Tibial artery (tissue), 4 donors: ENCODE data around the gene ASCL2.

Source experiments
- DNase-seq, 2 donors: peaks; one replicate each; pipeline ENCODE4 v3.0.0-alpha.2; 2019
- H3K27ac ChIP-seq, 2 donors: fragments of 200-600 bp; sonication (generic) in 1 of 2; 1 replicate in 1 of 2; 2 replicates in 1 of 2; pipeline ENCODE4 v1.5.1; 2018 to 2019; ENCODE audit warnings: mild to moderate bottlenecking in 1 of 2
- H3K27me3 ChIP-seq, 2 donors: fragments of 200-600 bp; sonication (generic) in 1 of 2; one replicate each; pipeline versions ENCODE4 v1.5.1 to v1.6.0; 2016 to 2019
- H3K36me3 ChIP-seq, 3 donors: fragments of 200-600 bp; sonication (generic) in 2 of 3; one replicate each; pipeline ENCODE4 v1.5.1; 2016 to 2019; ENCODE audit warnings: mild to moderate bottlenecking in 2 of 3
- H3K4me1 ChIP-seq, 4 donors: fragments of 200-600 bp; sonication (generic) in 2 of 4; 1 replicate in 3 of 4; 2 replicates in 1 of 4; pipeline ENCODE4 v1.5.1; 2016 to 2019
- H3K4me3 ChIP-seq, 2 donors: fragments of 200-600 bp; sonication (generic) in 1 of 2; 1 replicate in 1 of 2; 2 replicates in 1 of 2; pipeline ENCODE4 v1.5.1; 2018 to 2019; ENCODE audit warnings: mild to moderate bottlenecking in 2 of 2
- H3K9me3 ChIP-seq, 3 donors: fragments of 200-600 bp; sonication (generic) in 1 of 3; one replicate each; pipeline ENCODE4 v1.5.1; 2016 to 2019
- intact Hi-C: fragments of 100-400 bp; cut with DNase I; formaldehyde crosslinking; loops from one replicate; pipeline ENCODE4 v1.15.0; 2023; ENCODE audit warnings: low total_unique reads
- TF ChIP-seq, protein P1 (sequence below), 2 experiments: fragments of 200-600 bp in 1 of 2; fragments of 450-650 bp in 1 of 2; IDR thresholded peaks; one replicate each; pipeline ENCODE4 v1.5.1; 2017 to 2019; ENCODE audit warnings: antibody characterized with exemption in 2 of 2, mild to moderate bottlenecking in 1 of 2, moderate library complexity in 1 of 2

The ASCL2 gene

DNA sequence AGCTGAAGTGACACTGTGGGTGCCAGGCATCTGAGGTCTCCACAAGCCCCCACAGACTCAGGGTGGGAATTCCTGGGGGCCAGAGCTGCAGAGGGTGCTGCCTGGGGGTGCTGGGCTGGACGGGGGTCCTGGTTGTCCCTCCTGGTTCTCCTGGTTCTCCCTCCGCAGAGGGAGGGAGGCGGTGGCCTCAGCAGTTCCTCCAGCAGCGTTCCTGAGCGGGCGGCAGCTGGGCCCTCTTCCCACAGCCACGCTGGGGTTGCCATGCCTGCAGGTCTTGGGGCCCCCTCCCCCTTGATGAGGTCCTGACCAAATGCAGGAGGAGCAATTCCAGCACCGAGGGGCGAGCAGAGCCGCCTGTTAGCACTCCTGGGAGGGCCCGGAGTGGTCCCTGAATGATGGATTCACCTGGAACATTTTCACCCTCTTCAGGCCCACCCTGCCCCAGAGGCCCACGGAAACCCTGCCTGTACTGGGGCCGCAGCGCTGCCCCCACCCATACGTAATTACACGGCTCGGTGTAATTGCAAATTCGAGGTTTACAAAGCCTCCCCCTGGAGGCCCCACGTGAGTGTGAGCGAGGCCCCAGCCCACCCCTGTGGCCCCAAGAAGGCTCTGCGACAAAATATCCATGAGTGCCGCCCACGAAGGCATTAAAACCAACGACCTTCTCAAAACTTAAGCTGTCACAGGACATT lies 30.7 kb upstream of the ASCL2 start:
- no peaks in the 10 kb centered on the region for H3K36me3 ChIP-seq
- no peaks in the 10 kb centered on the region for H3K9me3 ChIP-seq
- H3K27me3 ChIP-seq = peaks cover 0 to 19% of the 10 kb centered on the region in 2 donors
- DNase-seq = no peak
- intact Hi-C loops = loop anchor here (10.0 kb wide), 1 partner anchor 594 kb away; no protein-coding TSS in a partner anchor
- no peak overlapping the region for H3K27ac ChIP-seq
- TF ChIP-seq, protein P1, sequence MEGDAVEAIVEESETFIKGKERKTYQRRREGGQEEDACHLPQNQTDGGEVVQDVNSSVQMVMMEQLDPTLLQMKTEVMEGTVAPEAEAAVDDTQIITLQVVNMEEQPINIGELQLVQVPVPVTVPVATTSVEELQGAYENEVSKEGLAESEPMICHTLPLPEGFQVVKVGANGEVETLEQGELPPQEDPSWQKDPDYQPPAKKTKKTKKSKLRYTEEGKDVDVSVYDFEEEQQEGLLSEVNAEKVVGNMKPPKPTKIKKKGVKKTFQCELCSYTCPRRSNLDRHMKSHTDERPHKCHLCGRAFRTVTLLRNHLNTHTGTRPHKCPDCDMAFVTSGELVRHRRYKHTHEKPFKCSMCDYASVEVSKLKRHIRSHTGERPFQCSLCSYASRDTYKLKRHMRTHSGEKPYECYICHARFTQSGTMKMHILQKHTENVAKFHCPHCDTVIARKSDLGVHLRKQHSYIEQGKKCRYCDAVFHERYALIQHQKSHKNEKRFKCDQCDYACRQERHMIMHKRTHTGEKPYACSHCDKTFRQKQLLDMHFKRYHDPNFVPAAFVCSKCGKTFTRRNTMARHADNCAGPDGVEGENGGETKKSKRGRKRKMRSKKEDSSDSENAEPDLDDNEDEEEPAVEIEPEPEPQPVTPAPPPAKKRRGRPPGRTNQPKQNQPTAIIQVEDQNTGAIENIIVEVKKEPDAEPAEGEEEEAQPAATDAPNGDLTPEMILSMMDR (IDR thresholded peaks at IDR 0.05) = no peak
- H3K4me1 ChIP-seq = peaks cover 0 to 28% (median 25%) of the 10 kb centered on the region in 4 donors
- peak overlapping the region in 1 of 2 donors; percentile 4 for H3K4me3 ChIP-seq

DNA sequence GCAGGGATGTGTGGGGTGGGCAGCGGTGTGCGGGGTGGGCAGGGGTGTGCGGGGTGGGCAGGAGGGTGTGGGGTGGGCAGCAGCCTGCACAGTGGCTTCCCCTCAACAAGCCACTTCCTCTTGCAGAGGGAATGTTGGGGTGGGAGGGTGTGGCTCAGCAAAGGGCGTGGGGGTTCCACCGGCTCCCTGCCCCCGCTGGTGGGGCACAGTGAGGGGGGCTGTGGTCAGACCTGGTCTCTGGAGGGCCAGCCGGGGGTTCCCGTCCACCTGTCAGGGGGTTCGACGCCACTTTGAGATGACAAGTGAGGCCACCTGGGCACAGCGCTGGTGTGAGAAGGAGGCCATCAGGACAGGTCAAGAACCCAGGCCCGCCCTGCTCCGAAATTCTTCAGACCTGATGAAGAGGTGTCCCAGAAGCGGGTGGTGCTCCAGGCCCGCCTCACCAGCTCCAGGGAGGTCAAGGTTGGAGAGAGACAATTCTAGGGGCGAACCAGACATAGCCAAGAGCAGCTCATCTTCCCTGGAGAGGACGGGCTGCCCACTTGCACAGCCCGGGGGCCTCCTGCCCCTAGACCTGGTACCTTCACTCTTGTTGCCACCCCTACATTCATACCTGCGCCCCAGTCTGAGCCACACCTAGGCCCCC lies 30.0 kb upstream of the ASCL2 start:
- Histone ChIP-seq H3K9me3 (no peaks in the 10 kb centered on the region), H3K4me1 (peaks cover 0 to 21% (median 18%) of the 10 kb centered on the region in 4 donors), H3K36me3 (no peaks in the 10 kb centered on the region), H3K27ac (no peak overlapping the region), H3K27me3 (peaks cover 0 to 19% of the 10 kb centered on the region in 2 donors), H3K4me3 (no peak overlapping the region)
- intact Hi-C loops = loop anchor here (10.0 kb wide), 1 partner anchor 594 kb away; no protein-coding TSS in a partner anchor
- TF ChIP-seq, protein P1 (IDR thresholded peaks at IDR 0.05) = no peak
- DNase-seq = no peak

GRCh38 chr11:2299773-2300172 lies 29.4 kb upstream of the ASCL2 start:
- Histone ChIP-seq H3K36me3 (no peaks in the 10 kb centered on the region), H3K4me3 (no peak overlapping the region), H3K9me3 (no peaks in the 10 kb centered on the region), H3K27ac (no peak overlapping the region), H3K27me3 (peaks cover 0 to 19% of the 10 kb centered on the region in 2 donors), H3K4me1 (peaks cover 0 to 17% (median 13%) of the 10 kb centered on the region in 4 donors)
- intact Hi-C loops = loop anchor here (10.0 kb wide), 1 partner anchor 595 kb away; no protein-coding TSS in a partner anchor
- TF ChIP-seq, protein P1 (IDR thresholded peaks at IDR 0.05) = no peak
- no peak for DNase-seq

- Histone ChIP-seq H3K36me3 (no peaks in the 10 kb centered on the region), H3K4me3 (no peak overlapping the region), H3K27me3 (peaks cover 0 to 19% of the 10 kb centered on the region in 2 donors), H3K4me1 (peaks cover 0 to 16% (median 12%) of the 10 kb centered on the region in 4 donors), H3K27ac (no peak overlapping the region), H3K9me3 (no peaks in the 10 kb centered on the region)
- peak in 1 of 2 donors; percentile 43 for DNase-seq
- TF ChIP-seq, protein P1 (IDR thresholded peaks at IDR 0.05) = no peak
- intact Hi-C loops = no loop called here
Measured at GRCh38 chr11:2298795-2299761, 28.7 kb upstream of the ASCL2 start.

- peaks cover 0 to 10% (median 6%) of the 10 kb centered on the region in 4 donors for H3K4me1 ChIP-seq
- H3K36me3 ChIP-seq = no peaks in the 10 kb centered on the region
- H3K27ac ChIP-seq = no peak overlapping the region
- H3K27me3 ChIP-seq = peaks cover 0 to 19% of the 10 kb centered on the region in 2 donors
- DNase-seq = peak in 1 of 2 donors; percentile 60
- no peaks in the 10 kb centered on the region for H3K9me3 ChIP-seq
- intact Hi-C loops = no loop called here
- TF ChIP-seq, protein P1 (IDR thresholded peaks at IDR 0.05) = no peak
- H3K4me3 ChIP-seq = no peak overlapping the region
Measured at GRCh38 chr11:2298131-2298794, 27.9 kb upstream of the ASCL2 start.
